GM21447 (cell line): ENCODE measurements around the gene CSPG4.

Experiments
- ATAC-seq: cut with Tn5 transposase; IDR thresholded peaks from one replicate; pipeline ENCODE4 v1.9.1; 2021; ENCODE audit not compliant: unreplicated experiment

Gene CSPG4

GRCh38 chr15:75673426-75674235 is 39.0 kb downstream of the CSPG4 start:
- ATAC-seq: no peak

GRCh38 chr15:75672646-75673425 is 39.8 kb downstream of the CSPG4 start:
- ATAC-seq: no peak

GRCh38 chr15:75671730-75672602 is 40.7 kb downstream of the CSPG4 start:
- ATAC-seq: no peak

GRCh38 chr15:75669879-75670212 is 42.8 kb downstream of the CSPG4 start:
- no peak for ATAC-seq

GRCh38 chr15:75669191-75669878 is 43.3 kb downstream of the CSPG4 start:
- no peak for ATAC-seq

- no peak for ATAC-seq
These were observed 45.7 kb downstream of the CSPG4 start for GRCh38 chr15:75666823-75667501.

GRCh38 chr15:75663931-75664421 is 48.7 kb downstream of the CSPG4 start:
- no peak for ATAC-seq

- ATAC-seq: no peak
These were observed 49.7 kb downstream of the CSPG4 start for GRCh38 chr15:75662823-75663519.

- no peak for ATAC-seq
These were observed 50.9 kb downstream of the CSPG4 start for GRCh38 chr15:75661756-75662140.

GRCh38 chr15:75661100-75661755 is 51.4 kb downstream of the CSPG4 start:
- no peak for ATAC-seq

GRCh38 chr15:75659928-75660645 is 52.6 kb downstream of the CSPG4 start:
- ATAC-seq: no peak

- ATAC-seq: no peak
These were observed 53.4 kb downstream of the CSPG4 start for GRCh38 chr15:75659141-75659771.

- no peak for ATAC-seq
These were observed 55.8 kb downstream of the CSPG4 start for GRCh38 chr15:75656813-75657212.

- no peak for ATAC-seq
These were observed 56.3 kb downstream of the CSPG4 start for GRCh38 chr15:75656331-75656730.

- ATAC-seq: no peak
These were observed 56.7 kb downstream of the CSPG4 start for GRCh38 chr15:75655931-75656330.

GRCh38 chr15:75654201-75654907 is 58.3 kb downstream of the CSPG4 start:
- ATAC-seq: no peak

GRCh38 chr15:75653347-75653913 is 59.2 kb downstream of the CSPG4 start:
- no peak for ATAC-seq
